GM12891 (cell line): Measurements from ENCODE around the gene HDAC1.

ENCODE experiments used
- PAX5 ChIP-seq: IDR thresholded peaks from 2 replicates; pipeline ENCODE4 v1.6.1; 2011; ENCODE audit warnings: low read length, moderate library complexity, mild to moderate bottlenecking; ENCODE audit not compliant: insufficient read depth, severe bottlenecking
- POLR2A ChIP-seq: IDR thresholded peaks from 2 replicates; pipeline ENCODE4 v1.6.1; 2011; ENCODE audit warnings: low read depth, low read length, control low read depth

- TF ChIP-seq POLR2A (no peak), PAX5 (no peak)
Observed at GRCh38 chr1:32353886-32354570, 62.1 kb downstream of the HDAC1 start.
